Nephron (organoid): Measurements from ENCODE around the gene STON1.
"Not testable (repeated sequence)": the region's sequence is repeated elsewhere in the genome, so short reads cannot be mapped to it uniquely, and the experiment has no call there.

Source experiments
- H3K27ac Mint-ChIP-seq, 3 experiments: 2 replicates each; pipeline ENCODE4 v1.8.0; 2020; ENCODE audit warnings: mixed read lengths in 3 of 3, mild to moderate bottlenecking in 2 of 3, moderate library complexity in 1 of 3
- H3K27me3 Mint-ChIP-seq: 2 replicates; pipeline ENCODE4 v1.8.0; 2021; ENCODE audit warnings: low read depth, mild to moderate bottlenecking, moderate library complexity, mixed read lengths
- H3K36me3 Mint-ChIP-seq: 2 replicates; pipeline ENCODE4 v1.8.0; 2020; ENCODE audit warnings: low read depth, mixed read lengths
- H3K4me1 Mint-ChIP-seq: 2 replicates; pipeline ENCODE4 v1.8.0; 2020; ENCODE audit warnings: mixed read lengths
- H3K4me3 Mint-ChIP-seq, 3 experiments: 2 replicates each; pipeline ENCODE4 v1.8.0; 2020; ENCODE audit warnings: mild to moderate bottlenecking in 3 of 3, mixed read lengths in 3 of 3, moderate library complexity in 2 of 3
- H3K9me3 Mint-ChIP-seq: 2 replicates; pipeline ENCODE4 v1.8.0; 2020; ENCODE audit warnings: mixed read lengths
- CTCF ChIP-seq, 3 experiments: fragments of 200-600 bp; sonication (generic); IDR thresholded peaks; one replicate each; pipeline ENCODE4 v1.5.0; 2021; ENCODE audit warnings: antibody characterized with exemption in 3 of 3; ENCODE audit not compliant: unreplicated experiment in 3 of 3

Gene STON1

GRCh38 chr2:48587961-48588360, 58.0 kb downstream of the STON1 start:
- H3K27me3 Mint-ChIP-seq, result no peaks in the 10 kb centered on the region
- H3K4me3 Mint-ChIP-seq, result no peak overlapping the region
- no peak for TF ChIP-seq CTCF (IDR thresholded peaks at IDR 0.05; ENCODE audit: unreplicated experiment in 3 of 3)
- H3K27ac Mint-ChIP-seq, result peak overlapping the region; percentile 39 to 67 (median 39)
- no peaks in the 10 kb centered on the region for H3K9me3 Mint-ChIP-seq
- H3K4me1 Mint-ChIP-seq, result peaks cover 23% of the 10 kb centered on the region
- H3K36me3 Mint-ChIP-seq, result peaks cover 18% of the 10 kb centered on the region

- Mint-ChIP-seq H3K36me3 (peaks cover 15% of the 10 kb centered on the region), H3K4me1 (peaks cover 23% of the 10 kb centered on the region), H3K9me3 (no peaks in the 10 kb centered on the region), H3K27me3 (no peaks in the 10 kb centered on the region), H3K27ac (peak overlapping the region in 2 of 3 experiments; percentile 2 to 16), H3K4me3 (no peak overlapping the region)
- no peak for TF ChIP-seq CTCF (IDR thresholded peaks at IDR 0.05; ENCODE audit: unreplicated experiment in 3 of 3)
Measured at GRCh38 chr2:48588745-48589144, 58.8 kb downstream of the STON1 start.

- peak; percentile 68 to 80 (median 79) for TF ChIP-seq CTCF (IDR thresholded peaks at IDR 0.05; ENCODE audit: unreplicated experiment in 3 of 3)
- Mint-ChIP-seq H3K27me3 (no peaks in the 10 kb centered on the region), H3K27ac (peak overlapping the region in 2 of 3 experiments; percentile 2 to 16), H3K4me3 (no peak overlapping the region), H3K4me1 (peaks cover 23% of the 10 kb centered on the region), H3K9me3 (no peaks in the 10 kb centered on the region), H3K36me3 (peaks cover 15% of the 10 kb centered on the region)
Measured at GRCh38 chr2:48589170-48589767, 59.3 kb downstream of the STON1 start.

GRCh38 chr2:48590017-48590416, 60.1 kb downstream of the STON1 start:
- H3K9me3 Mint-ChIP-seq, result no peaks in the 10 kb centered on the region
- peaks cover 23% of the 10 kb centered on the region for H3K4me1 Mint-ChIP-seq
- no peak for TF ChIP-seq CTCF (IDR thresholded peaks at IDR 0.05; ENCODE audit: unreplicated experiment in 3 of 3)
- peaks cover 12% of the 10 kb centered on the region for H3K36me3 Mint-ChIP-seq
- H3K27ac Mint-ChIP-seq, result no peak overlapping the region
- H3K4me3 Mint-ChIP-seq, result no peak overlapping the region
- no peaks in the 10 kb centered on the region for H3K27me3 Mint-ChIP-seq

- Mint-ChIP-seq H3K9me3 (no peaks in the 10 kb centered on the region), H3K27ac (no peak overlapping the region), H3K27me3 (no peaks in the 10 kb centered on the region), H3K4me3 (no peak overlapping the region), H3K4me1 (peaks cover 11% of the 10 kb centered on the region), H3K36me3 (peaks cover 4% of the 10 kb centered on the region)
- TF ChIP-seq CTCF (IDR thresholded peaks at IDR 0.05; ENCODE audit: unreplicated experiment in 3 of 3), result no peak
Measured at GRCh38 chr2:48592067-48592466, 62.1 kb downstream of the STON1 start.

GRCh38 chr2:48596751-48597150, 66.8 kb downstream of the STON1 start:
- H3K36me3 Mint-ChIP-seq, result not testable (repeated sequence)

More at GRCh38 chr2:48596751-48597150, 66.8 kb downstream of the STON1 start:
- not testable (repeated sequence) for H3K4me3 Mint-ChIP-seq, H3K27ac Mint-ChIP-seq, H3K27me3 Mint-ChIP-seq, H3K9me3 Mint-ChIP-seq, H3K4me1 Mint-ChIP-seq
